ENCODE data around the gene KLHL29. TPM values are rescaled to one million over a fixed set of nuclear protein-coding genes. Genes with fewer than 3 reads are reported as not detected.

KLHL29 gene
- total and polyA plus RNA-seq, 2 of the 13 experiments (the other 11 are each of a cell fraction or from before 2014, with no cell fraction given) = 0.01 TPM; not detected in 1

DNA sequence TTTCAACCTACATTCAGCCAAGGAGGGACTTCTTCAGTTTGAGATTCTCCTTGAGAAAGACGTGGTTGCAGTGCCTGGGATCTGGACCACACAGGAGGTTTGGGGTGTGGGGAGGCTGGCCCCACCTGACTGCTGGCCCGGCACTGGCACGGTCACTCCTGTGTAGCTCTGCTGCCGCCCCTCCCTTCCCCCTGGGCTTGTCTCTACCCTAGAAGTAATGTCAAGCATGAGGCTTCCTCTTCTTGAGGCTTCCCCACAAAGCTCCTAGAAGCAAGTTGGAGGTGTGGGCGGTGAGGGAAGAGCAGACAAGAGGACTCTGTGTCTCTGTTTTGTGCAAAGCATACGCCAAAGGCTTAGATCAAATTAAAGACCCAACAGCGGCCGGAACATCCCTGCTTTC, 8.7 kb downstream of the KLHL29 start:
- no peak overlapping the region for H2AFZ ChIP-seq (ENCODE audit: low read length)
- H3K9me3 ChIP-seq (ENCODE audit: low read length) = no peaks in the 10 kb centered on the region
- CTCF ChIA-PET (ENCODE audit: low intra/inter-chr PET ratio, low total read pairs) = no interaction called here
- no peaks in the 10 kb centered on the region for H3K4me1 ChIP-seq (ENCODE audit: insufficient read depth, low read length)
- H3K36me3 ChIP-seq (replicated peaks in 1 of 2; ENCODE audit: control insufficient read depth in 1 of 2, insufficient read depth in 2 of 2, low read length in 2 of 2) = no peaks in the 10 kb centered on the region
- no peak for FAIRE-seq
- in situ Hi-C loops (cut with HindIII; ENCODE audit: extremely low pct_ligation_motif_present, low pct_unique_long_range_greater_than_20kb) = no loop called here
- H3K9ac ChIP-seq (ENCODE audit: insufficient read depth, low read depth, low read length) = no peak overlapping the region
- intact Hi-C loops (cut with micrococcal nuclease; ENCODE audit: unreplicated experiment) = no loop called here
- no peaks in the 10 kb centered on the region for H4K20me1 ChIP-seq (ENCODE audit: insufficient read depth, low read length)
- H3K79me2 ChIP-seq (ENCODE audit: insufficient read depth, low read length) = no peaks in the 10 kb centered on the region
- no peak overlapping the region for H3K4me3 ChIP-seq (replicated peaks in 1 of 3; ENCODE audit: insufficient read depth in 1 of 3, low read depth in 2 of 3, low read length in 3 of 3)
- no peak for DNase-seq (ENCODE audit: low spot score)
- BruUV-seq (replicated peaks) = no TSS peak
- H3K27me3 ChIP-seq (ENCODE audit: control insufficient read depth in 1 of 2, insufficient read depth in 2 of 2, low read length in 2 of 2) = peaks cover 0 to 31% of the 10 kb centered on the region in 2 experiments; a peak in 2 of 5 replicates
- POLR2A ChIA-PET = no interaction called here
- no peak for ATAC-seq
- 50% methylated on average over 8 of the region's 8 CpGs for WGBS (ENCODE audit: low lambda C conversion rate)
- no peak overlapping the region for H3K27ac ChIP-seq (ENCODE audit: extremely low read length, insufficient read depth, low read length)
- H3K4me2 ChIP-seq (ENCODE audit: low read depth, low read length) = no peak overlapping the region
- TF ChIP-seq, protein P1, sequence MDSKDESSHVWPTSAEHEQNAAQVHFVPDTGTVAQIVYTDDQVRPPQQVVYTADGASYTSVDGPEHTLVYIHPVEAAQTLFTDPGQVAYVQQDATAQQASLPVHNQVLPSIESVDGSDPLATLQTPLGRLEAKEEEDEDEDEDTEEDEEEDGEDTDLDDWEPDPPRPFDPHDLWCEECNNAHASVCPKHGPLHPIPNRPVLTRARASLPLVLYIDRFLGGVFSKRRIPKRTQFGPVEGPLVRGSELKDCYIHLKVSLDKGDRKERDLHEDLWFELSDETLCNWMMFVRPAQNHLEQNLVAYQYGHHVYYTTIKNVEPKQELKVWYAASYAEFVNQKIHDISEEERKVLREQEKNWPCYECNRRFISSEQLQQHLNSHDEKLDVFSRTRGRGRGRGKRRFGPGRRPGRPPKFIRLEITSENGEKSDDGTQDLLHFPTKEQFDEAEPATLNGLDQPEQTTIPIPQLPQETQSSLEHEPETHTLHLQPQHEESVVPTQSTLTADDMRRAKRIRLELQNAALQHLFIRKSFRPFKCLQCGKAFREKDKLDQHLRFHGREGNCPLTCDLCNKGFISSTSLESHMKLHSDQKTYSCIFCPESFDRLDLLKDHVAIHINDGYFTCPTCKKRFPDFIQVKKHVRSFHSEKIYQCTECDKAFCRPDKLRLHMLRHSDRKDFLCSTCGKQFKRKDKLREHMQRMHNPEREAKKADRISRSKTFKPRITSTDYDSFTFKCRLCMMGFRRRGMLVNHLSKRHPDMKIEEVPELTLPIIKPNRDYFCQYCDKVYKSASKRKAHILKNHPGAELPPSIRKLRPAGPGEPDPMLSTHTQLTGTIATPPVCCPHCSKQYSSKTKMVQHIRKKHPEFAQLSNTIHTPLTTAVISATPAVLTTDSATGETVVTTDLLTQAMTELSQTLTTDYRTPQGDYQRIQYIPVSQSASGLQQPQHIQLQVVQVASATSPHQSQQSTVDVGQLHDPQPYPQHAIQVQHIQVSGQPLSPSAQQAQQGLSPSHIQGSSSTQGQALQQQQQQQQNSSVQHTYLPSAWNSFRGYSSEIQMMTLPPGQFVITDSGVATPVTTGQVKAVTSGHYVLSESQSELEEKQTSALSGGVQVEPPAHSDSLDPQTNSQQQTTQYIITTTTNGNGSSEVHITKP (CRISPR knock-in tag; IDR thresholded peaks at IDR 0.05; ENCODE audit: low read depth) = no peak
- no peak for TF ChIP-seq ZBTB7B (CRISPR knock-in tag; IDR thresholded peaks at IDR 0.05)
- TF ChIP-seq, protein P2, sequence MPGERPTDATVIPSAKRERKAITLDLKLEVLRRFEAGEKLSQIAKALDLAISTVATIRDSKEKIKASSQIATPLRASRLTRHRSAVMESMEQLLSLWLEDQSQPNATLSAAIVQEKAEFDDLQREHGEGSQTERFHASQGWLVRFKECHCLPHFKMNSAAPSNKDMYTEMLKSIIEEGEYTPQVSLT (CRISPR knock-in tag; IDR thresholded peaks at IDR 0.05; ENCODE audit: borderline replicate concordance, low read depth) = no peak
- TF ChIP-seq, protein P3, sequence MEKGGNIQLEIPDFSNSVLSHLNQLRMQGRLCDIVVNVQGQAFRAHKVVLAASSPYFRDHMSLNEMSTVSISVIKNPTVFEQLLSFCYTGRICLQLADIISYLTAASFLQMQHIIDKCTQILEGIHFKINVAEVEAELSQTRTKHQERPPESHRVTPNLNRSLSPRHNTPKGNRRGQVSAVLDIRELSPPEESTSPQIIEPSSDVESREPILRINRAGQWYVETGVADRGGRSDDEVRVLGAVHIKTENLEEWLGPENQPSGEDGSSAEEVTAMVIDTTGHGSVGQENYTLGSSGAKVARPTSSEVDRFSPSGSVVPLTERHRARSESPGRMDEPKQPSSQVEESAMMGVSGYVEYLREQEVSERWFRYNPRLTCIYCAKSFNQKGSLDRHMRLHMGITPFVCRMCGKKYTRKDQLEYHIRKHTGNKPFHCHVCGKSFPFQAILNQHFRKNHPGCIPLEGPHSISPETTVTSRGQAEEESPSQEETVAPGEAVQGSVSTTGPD (CRISPR knock-in tag; IDR thresholded peaks at IDR 0.05) = no peak
- TF ChIP-seq, protein P4, sequence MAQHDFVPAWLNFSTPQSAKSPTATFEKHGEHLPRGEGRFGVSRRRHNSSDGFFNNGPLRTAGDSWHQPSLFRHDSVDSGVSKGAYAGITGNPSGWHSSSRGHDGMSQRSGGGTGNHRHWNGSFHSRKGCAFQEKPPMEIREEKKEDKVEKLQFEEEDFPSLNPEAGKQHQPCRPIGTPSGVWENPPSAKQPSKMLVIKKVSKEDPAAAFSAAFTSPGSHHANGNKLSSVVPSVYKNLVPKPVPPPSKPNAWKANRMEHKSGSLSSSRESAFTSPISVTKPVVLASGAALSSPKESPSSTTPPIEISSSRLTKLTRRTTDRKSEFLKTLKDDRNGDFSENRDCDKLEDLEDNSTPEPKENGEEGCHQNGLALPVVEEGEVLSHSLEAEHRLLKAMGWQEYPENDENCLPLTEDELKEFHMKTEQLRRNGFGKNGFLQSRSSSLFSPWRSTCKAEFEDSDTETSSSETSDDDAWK (CRISPR knock-in tag; IDR thresholded peaks at IDR 0.05) = no peak
- TF ChIP-seq, protein P5, sequence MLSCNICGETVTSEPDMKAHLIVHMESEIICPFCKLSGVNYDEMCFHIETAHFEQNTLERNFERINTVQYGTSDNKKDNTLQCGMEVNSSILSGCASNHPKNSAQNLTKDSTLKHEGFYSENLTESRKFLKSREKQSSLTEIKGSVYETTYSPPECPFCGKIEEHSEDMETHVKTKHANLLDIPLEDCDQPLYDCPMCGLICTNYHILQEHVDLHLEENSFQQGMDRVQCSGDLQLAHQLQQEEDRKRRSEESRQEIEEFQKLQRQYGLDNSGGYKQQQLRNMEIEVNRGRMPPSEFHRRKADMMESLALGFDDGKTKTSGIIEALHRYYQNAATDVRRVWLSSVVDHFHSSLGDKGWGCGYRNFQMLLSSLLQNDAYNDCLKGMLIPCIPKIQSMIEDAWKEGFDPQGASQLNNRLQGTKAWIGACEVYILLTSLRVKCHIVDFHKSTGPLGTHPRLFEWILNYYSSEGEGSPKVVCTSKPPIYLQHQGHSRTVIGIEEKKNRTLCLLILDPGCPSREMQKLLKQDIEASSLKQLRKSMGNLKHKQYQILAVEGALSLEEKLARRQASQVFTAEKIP (CRISPR knock-in tag; IDR thresholded peaks at IDR 0.05; ENCODE audit: borderline replicate concordance) = no peak
- TF ChIP-seq, protein P6, sequence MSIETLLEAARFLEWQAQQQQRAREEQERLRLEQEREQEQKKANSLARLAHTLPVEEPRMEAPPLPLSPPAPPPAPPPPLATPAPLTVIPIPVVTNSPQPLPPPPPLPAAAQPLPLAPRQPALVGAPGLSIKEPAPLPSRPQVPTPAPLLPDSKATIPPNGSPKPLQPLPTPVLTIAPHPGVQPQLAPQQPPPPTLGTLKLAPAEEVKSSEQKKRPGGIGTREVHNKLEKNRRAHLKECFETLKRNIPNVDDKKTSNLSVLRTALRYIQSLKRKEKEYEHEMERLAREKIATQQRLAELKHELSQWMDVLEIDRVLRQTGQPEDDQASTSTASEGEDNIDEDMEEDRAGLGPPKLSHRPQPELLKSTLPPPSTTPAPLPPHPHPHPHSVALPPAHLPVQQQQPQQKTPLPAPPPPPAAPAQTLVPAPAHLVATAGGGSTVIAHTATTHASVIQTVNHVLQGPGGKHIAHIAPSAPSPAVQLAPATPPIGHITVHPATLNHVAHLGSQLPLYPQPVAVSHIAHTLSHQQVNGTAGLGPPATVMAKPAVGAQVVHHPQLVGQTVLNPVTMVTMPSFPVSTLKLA (IDR thresholded peaks at IDR 0.05) = no peak
- no peak for TF ChIP-seq TEAD3 (CRISPR knock-in tag; optimal IDR thresholded peaks at IDR 0.05; ENCODE audit: borderline replicate concordance)
- no peak for TF ChIP-seq HES4 (CRISPR knock-in tag; IDR thresholded peaks at IDR 0.05; ENCODE audit: borderline replicate concordance)
- TF ChIP-seq RBM22 (optimal IDR thresholded peaks at IDR 0.05; ENCODE audit: low read length) = no peak
- TF ChIP-seq ZNF773 (CRISPR knock-in tag; IDR thresholded peaks at IDR 0.05; ENCODE audit: borderline replicate concordance) = no peak
- TF ChIP-seq MIXL1 (CRISPR knock-in tag; IDR thresholded peaks at IDR 0.05) = no peak
- TF ChIP-seq TSC22D2 (CRISPR knock-in tag; IDR thresholded peaks at IDR 0.05; ENCODE audit: borderline replicate concordance) = no peak
- no peak for TF ChIP-seq ZNF317 (CRISPR knock-in tag; IDR thresholded peaks at IDR 0.05)
- no peak for TF ChIP-seq ZNF782 (CRISPR knock-in tag; IDR thresholded peaks at IDR 0.05; ENCODE audit: borderline replicate concordance)

Measured in HepG2 (cell line).